Omental fat pad (tissue), 4 donors: ENCODE measurements around the gene PSAPL1. TPM values are rescaled to one million over a fixed set of nuclear protein-coding genes. Genes with fewer than 3 reads are reported as not detected.

ENCODE experiments used
- ATAC-seq: fragments of 150-250 bp; one replicate; pipeline ENCODE4 v1.9.1; 2016; ENCODE audit warnings: mild to moderate bottlenecking, moderate library complexity; ENCODE audit not compliant: low FRiP score
- DNase-seq: peaks from one replicate; pipeline ENCODE4 v3.0.0-alpha.2; 2019; ENCODE audit warnings: low spot score
- total RNA-seq, 4 donors: library from RNA; depleted of rRNA; stranded (reverse); fragments of >200 nt; gene quantifications; one replicate each; pipeline ENCODE4 v1.1.0, GENCODE V29; 2016
- TF ChIP-seq, protein P1 (sequence below), 3 donors: fragments of 450-650 bp; IDR thresholded peaks; one replicate each; pipeline ENCODE4 v1.5.1; 2016 to 2017; ENCODE audit warnings: antibody characterized with exemption in 3 of 3, mild to moderate bottlenecking in 3 of 3, moderate library complexity in 2 of 3

PSAPL1 gene
- total RNA-seq, 4 donors from 2014 or later, result 0.25 to 2.1 (median 0.48) TPM; not detected in 1

DNA sequence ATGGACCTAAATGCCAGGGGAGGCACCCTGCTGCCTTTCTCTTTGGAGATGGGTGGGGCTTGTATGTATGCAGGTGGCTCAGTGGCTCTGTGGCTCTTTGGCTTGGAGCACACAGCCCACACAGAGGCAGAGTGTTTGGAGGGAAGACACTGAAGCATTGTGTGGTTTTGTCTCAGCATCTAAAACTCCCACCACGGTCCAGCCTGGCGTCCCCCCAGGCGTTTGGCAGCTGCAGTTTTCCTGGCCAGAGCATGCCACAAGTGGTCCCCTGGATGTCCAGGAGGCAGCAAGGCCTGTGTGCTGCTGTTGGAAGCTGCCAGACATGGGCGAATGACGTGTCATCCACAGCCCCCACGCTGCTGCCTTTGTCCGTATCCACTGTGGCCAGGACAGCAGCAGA lies 32.2 kb upstream of the PSAPL1 start:
- ATAC-seq, result no peak
- DNase-seq, result no peak
- TF ChIP-seq, protein P1, sequence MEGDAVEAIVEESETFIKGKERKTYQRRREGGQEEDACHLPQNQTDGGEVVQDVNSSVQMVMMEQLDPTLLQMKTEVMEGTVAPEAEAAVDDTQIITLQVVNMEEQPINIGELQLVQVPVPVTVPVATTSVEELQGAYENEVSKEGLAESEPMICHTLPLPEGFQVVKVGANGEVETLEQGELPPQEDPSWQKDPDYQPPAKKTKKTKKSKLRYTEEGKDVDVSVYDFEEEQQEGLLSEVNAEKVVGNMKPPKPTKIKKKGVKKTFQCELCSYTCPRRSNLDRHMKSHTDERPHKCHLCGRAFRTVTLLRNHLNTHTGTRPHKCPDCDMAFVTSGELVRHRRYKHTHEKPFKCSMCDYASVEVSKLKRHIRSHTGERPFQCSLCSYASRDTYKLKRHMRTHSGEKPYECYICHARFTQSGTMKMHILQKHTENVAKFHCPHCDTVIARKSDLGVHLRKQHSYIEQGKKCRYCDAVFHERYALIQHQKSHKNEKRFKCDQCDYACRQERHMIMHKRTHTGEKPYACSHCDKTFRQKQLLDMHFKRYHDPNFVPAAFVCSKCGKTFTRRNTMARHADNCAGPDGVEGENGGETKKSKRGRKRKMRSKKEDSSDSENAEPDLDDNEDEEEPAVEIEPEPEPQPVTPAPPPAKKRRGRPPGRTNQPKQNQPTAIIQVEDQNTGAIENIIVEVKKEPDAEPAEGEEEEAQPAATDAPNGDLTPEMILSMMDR (IDR thresholded peaks at IDR 0.05), result no peak

DNA sequence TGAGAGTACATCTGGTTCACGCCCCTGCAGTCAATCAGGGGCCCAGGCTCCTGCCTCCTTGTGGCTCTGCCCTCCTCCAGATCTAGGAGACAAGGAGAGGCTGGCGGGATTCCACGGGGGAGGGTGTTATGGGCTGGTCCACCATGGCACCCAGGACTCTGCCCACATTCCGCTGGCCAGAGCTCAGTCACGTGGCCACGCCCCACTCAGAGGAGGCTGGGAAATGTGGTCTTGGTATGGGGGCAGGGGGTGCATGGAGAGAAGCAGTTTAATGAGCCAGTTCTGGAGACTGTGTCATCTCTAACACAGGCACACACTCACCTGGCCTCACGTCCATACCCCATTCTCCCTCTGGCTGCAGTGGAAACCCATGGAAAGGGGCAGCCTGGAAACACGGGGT lies 31.5 kb upstream of the PSAPL1 start:
- TF ChIP-seq, protein P1 (IDR thresholded peaks at IDR 0.05), result no peak
- DNase-seq, result no peak
- no peak for ATAC-seq

DNA sequence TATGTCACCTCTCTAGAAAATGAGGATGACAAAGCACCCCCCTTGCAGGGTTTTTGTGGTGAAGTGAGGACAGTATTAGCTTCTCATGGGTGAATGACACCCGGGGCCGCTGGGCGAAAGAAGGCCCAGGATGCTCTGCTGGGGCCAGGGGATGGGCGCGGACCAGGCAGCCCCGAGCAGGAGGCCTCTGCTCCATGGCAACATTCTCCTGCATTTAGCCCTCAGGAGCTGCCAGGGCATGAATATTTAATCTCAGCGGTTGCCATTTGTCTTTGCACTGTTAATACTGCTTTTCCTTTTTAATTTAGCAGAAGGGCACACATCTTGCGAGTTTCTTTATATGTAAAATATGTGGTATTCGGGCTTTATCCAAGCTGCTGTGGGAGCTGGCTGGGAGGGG lies 30.3 kb upstream of the PSAPL1 start:
- TF ChIP-seq, protein P1 (IDR thresholded peaks at IDR 0.05), result no peak
- ATAC-seq (no peak), DNase-seq (no peak)

DNA sequence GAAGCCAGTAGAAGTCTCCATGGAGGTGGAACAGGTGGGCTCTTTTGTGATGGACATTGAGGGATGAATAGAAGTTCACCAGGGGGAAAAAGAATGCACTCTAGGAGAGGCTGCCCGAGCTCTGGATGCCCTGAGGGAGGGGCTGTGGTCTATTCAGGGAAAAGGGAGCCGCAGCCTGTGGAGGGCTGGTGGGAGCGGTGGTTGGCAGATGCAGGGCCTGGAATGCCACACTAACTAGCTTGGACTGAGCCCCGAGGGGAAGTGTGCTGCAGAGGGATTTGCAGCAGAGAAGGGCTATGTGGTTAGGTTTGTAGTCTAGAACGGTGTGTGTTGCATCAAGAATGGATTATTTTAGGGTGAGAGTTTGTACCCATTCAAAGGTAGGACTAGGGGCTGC lies 29.5 kb upstream of the PSAPL1 start:
- no peak for ATAC-seq

DNA sequence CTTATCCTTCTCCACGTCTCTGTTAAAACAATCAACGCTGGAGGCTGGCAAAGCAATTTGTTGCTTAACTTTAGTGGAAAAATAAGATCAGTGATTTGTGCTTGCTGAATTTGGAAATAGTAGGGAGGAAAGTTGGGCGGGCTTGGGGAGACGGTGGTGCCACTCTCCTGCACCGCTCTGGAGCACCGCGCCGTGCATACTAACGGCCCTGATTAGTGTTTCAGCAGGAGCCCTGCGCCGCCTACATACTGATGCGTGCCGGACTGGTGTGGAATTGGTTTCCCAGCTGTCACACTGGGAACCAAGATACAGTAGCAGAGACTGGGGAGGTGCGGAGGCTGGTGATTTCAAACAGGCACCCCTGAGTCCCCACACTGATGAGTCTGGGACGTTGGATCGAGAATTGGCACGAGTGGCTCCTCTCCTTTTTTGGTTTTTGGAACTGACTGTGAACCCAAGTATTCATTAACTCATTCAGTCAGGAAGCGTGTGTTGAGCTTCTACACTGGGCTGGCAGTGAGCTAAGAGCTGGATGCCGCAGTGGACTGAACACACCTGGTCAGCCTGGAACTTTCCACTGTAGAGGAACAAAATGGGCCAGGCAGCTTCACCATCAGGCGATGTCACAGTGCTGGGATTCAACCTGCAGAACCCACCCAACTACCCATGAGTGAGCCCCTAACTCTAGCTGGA lies 29.0 kb upstream of the PSAPL1 start:
- DNase-seq (no peak), ATAC-seq (peak; percentile 84)
- TF ChIP-seq, protein P1 (IDR thresholded peaks at IDR 0.05), result no peak

More for the DNA sequence above, 29.5 kb upstream of the PSAPL1 start:
- DNase-seq, result no peak
- TF ChIP-seq, protein P1 (IDR thresholded peaks at IDR 0.05), result no peak

DNA sequence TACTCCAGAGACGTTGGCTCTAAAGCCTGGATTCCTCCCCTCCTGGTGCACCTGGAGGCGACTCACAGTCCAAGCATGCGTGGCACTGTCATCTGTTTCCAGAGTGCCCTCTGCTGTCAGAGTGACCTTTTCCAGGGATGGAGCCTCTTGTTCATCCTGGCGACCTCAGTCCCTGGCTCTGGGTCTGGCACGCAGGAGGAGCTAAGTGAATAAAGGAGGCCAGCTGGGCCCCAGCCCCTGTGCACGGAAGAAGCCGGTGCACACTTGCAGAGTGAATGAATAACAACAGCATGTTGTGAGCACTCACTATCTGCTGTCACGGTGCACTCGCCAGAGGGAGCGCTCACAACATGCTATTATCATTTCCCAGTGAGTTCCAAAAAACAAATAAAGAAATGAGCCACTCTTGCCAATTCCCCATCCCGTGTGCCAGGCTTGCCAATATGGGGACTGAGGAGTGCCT lies 27.8 kb upstream of the PSAPL1 start:
- TF ChIP-seq, protein P1 (IDR thresholded peaks at IDR 0.05), result no peak
- DNase-seq, result no peak
- no peak for ATAC-seq

DNA sequence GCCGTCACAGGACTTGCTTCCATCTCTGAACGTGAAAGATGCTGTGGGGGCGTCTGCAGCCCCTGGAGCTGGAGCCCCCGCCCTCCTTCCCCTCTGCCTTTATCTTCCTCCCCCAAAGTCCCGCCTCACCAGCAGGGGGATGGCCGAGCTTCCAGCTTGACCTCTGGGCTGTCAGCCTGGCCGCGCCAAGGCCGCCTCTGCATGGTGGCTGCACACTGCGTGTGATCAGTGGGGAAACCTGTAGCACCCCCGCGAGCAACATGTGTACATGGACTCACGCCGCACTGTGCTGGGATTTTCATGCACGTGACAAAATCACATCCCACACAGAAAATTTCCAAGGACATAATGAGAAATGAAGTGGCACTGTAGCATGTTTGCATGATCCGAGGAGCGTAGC lies 26.5 kb upstream of the PSAPL1 start:
- TF ChIP-seq, protein P1 (IDR thresholded peaks at IDR 0.05), result no peak
- DNase-seq (no peak), ATAC-seq (no peak)
